VCaP (cell line): ENCODE results near the gene PRAME.
A peak's percentile ranks its signal among the peaks of the same experiment; 100 is the strongest.

ENCODE experiments used
- H3K27ac ChIP-seq: fragments of 450-650 bp; 2 replicates; pipeline ENCODE4 v1.5.1; 2017
- TF ChIP-seq, protein P1 (sequence below): fragments of 450-650 bp; conservative IDR thresholded peaks from 2 replicates; pipeline ENCODE4 v1.5.1; 2017; ENCODE audit warnings: mild to moderate bottlenecking, moderate library complexity

PRAME gene

GRCh38 chr22:22558071-22558971 lies 744 bp downstream of the PRAME start:
- TF ChIP-seq, protein P1, sequence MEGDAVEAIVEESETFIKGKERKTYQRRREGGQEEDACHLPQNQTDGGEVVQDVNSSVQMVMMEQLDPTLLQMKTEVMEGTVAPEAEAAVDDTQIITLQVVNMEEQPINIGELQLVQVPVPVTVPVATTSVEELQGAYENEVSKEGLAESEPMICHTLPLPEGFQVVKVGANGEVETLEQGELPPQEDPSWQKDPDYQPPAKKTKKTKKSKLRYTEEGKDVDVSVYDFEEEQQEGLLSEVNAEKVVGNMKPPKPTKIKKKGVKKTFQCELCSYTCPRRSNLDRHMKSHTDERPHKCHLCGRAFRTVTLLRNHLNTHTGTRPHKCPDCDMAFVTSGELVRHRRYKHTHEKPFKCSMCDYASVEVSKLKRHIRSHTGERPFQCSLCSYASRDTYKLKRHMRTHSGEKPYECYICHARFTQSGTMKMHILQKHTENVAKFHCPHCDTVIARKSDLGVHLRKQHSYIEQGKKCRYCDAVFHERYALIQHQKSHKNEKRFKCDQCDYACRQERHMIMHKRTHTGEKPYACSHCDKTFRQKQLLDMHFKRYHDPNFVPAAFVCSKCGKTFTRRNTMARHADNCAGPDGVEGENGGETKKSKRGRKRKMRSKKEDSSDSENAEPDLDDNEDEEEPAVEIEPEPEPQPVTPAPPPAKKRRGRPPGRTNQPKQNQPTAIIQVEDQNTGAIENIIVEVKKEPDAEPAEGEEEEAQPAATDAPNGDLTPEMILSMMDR: no peak
- H3K27ac ChIP-seq: peak overlapping the region; percentile 59; the same call in 1 of the 2 replicates

DNA sequence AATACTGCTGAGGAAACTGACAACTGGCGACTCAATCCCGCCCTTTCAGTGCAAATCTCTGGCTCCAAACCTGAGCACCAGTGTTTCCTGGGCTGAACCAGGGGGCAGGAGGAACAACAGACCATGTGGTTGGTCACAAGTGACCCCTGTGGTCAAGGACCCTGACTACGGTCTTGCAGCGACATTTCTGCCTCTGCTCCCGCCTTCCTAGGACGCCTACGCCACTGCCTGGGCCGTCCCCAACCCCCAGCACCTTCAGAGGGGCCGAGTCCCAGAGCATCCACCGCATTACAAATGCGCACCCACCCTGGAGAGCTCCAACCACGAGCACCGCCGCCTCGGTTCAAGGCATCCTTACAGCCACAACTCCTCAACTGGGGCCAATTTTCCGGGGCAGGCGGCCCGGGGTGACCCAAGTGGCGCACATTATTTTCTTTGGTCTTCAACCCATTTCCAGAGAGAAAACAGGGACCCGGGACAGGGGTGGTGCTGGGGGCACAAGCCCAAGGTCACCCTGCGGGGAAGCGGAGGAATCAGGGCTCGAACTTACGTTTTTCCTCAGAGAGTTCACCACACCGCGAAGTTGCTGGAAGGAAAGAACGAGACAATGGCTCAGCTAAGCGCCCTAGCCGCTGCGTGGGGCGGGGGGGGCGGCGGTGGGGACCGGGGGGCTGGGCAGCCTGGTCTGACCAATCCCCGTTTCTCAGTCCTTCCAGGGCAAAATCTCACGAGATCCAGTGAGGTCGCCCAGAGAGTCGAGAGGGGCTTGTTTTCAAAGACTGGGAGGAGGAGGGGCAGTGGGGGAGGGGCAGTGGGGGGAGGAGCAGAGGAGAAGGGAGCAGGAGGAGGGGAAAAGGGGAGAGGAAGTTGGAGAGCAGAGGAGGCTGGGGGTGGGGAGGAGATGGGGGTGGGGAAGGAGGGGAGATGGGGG lies 1.8 kb downstream of the PRAME start:
- H3K27ac ChIP-seq: no peak overlapping the region

DNA sequence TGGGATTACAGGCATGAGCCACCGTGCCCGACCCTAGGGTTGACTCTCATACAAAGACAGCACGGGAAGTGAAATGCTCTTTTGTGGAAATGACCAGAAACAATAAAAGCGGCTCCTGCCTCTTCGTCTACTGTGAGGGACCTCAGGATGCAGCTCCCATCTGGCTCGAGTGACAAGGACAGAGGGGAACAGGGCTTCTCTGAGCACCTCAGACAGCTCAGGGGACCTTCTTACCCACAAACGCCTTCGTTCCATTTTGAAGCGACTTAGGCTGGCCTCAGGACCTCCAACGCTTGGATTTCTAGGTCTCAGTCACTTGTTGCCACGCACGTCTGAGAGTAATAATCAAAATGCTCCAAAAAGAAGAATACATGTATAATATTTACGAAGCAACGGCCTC lies 2.5 kb downstream of the PRAME start:
- H3K27ac ChIP-seq: no peak overlapping the region
- TF ChIP-seq, protein P1: no peak

More for the DNA sequence above, 1.8 kb downstream of the PRAME start:
- TF ChIP-seq, protein P1: no peak

DNA sequence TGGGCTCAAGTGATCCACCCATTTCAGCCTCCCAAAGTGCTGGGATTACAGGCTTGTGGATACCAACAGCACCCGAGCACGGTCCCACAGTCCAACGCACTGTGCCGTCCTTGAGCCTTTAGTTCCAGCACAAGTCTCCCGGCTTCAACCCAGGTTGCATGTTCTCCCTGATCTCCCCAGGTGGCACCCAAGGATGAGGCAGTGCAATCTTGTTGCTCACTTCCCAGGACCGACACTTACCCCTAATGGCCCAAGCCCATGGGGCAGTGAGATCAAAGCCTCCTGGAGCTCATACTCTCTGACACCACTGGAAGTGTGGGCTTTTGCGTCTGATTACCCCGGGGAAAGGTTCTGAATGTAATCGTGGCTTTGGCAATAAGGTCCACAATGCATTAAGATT lies 3.5 kb downstream of the PRAME start:
- H3K27ac ChIP-seq: no peak overlapping the region
- TF ChIP-seq, protein P1: no peak

- no peak overlapping the region for H3K27ac ChIP-seq
Observed at GRCh38 chr22:22554587-22555284, 4.3 kb downstream of the PRAME start.

GRCh38 chr22:22553735-22554586 lies 5.1 kb downstream of the PRAME start:
- TF ChIP-seq, protein P1: no peak
- H3K27ac ChIP-seq: no peak overlapping the region

More at GRCh38 chr22:22554587-22555284, 4.3 kb downstream of the PRAME start:
- TF ChIP-seq, protein P1: no peak
